WTC11 (cell line): Measurements from ENCODE around the gene PRR18. TPM values are rescaled to one million over a fixed set of nuclear protein-coding genes. Genes with fewer than 3 reads are reported as not detected.

Source experiments
- ATAC-seq: fragments of 200-7000 bp; cut with Tn5 transposase; 2 replicates; pipeline ENCODE4 v1.10.0; 2021; ENCODE audit warnings: mild to moderate bottlenecking, moderate library complexity
- CTCF ChIA-PET: fragments of 300-600 bp; sonication (Branson Sonifier 250); formaldehyde crosslinking; loops from one replicate; lab custom pipeline; 2021; ENCODE audit warnings: antibody characterized with exemption; lab: Charles Lee
- POLR2A ChIA-PET: fragments of 350-600 bp; sonication (Branson Sonifier 250); formaldehyde crosslinking; loops from one replicate; lab custom pipeline; 2021; ENCODE audit warnings: antibody characterized with exemption; lab: Charles Lee
- DNase-seq: peaks from one replicate; pipeline ENCODE4 v3.0.0; 2021; ENCODE audit warnings: low spot score
- H3K27ac Mint-ChIP-seq: 2 replicates; pipeline ENCODE4 v1.8.0; 2021; ENCODE audit warnings: mixed read lengths
- H3K27me3 Mint-ChIP-seq: 2 replicates; pipeline ENCODE4 v1.8.0; 2021; ENCODE audit warnings: low read depth, mild to moderate bottlenecking, moderate library complexity, mixed read lengths
- H3K36me3 Mint-ChIP-seq: 2 replicates; pipeline ENCODE4 v1.8.0; 2021; ENCODE audit warnings: mixed read lengths
- H3K4me1 Mint-ChIP-seq: 2 replicates; pipeline ENCODE4 v1.8.0; 2022; ENCODE audit warnings: mixed read lengths
- H3K4me3 Mint-ChIP-seq: 2 replicates; pipeline ENCODE4 v1.8.0; 2021; ENCODE audit warnings: mild to moderate bottlenecking, moderate library complexity, mixed read lengths
- H3K9me3 Mint-ChIP-seq: 2 replicates; pipeline ENCODE4 v1.8.0; 2021; ENCODE audit warnings: mixed read lengths
- ATF2 ChIP-seq: sonication (generic); formaldehyde crosslinking; IDR thresholded peaks from 2 replicates; pipeline ENCODE4 v1.8.1; 2022; ENCODE audit warnings: low read depth, missing genetic modification reagents, borderline replicate concordance
- ATF3 ChIP-seq: sonication (generic); formaldehyde crosslinking; conservative IDR thresholded peaks from 2 replicates; pipeline ENCODE4 v1.8.1; 2022; ENCODE audit warnings: mild to moderate bottlenecking, missing genetic modification reagents
- CDX4 ChIP-seq: fragments of 250-450 bp; sonication (Bioruptor Pico); IDR thresholded peaks from 2 replicates; pipeline ENCODE4 v1.9.0; 2021; ENCODE audit warnings: moderate library complexity, mild to moderate bottlenecking, inconsistent platforms, borderline replicate concordance
- CREB1 ChIP-seq: sonication (generic); formaldehyde crosslinking; IDR thresholded peaks from 2 replicates; pipeline ENCODE4 v1.8.0; 2023; ENCODE audit warnings: mild to moderate bottlenecking, missing genetic modification reagents
- CTCF ChIP-seq: fragments of 200-600 bp; IDR thresholded peaks from 2 replicates; pipeline ENCODE4 v1.8.0; 2022; ENCODE audit warnings: antibody characterized with exemption
- E2F4 ChIP-seq: sonication (generic); formaldehyde crosslinking; IDR thresholded peaks from 2 replicates; pipeline ENCODE4 v1.8.1; 2022; ENCODE audit warnings: low read depth, mild to moderate bottlenecking, moderate library complexity, missing genetic modification reagents, borderline replicate concordance
- HMGXB4 ChIP-seq: sonication (generic); formaldehyde crosslinking; IDR thresholded peaks from 2 replicates; pipeline ENCODE4 v1.8.1; 2023; ENCODE audit warnings: mild to moderate bottlenecking, moderate library complexity, missing genetic modification reagents
- MLX ChIP-seq: sonication (generic); formaldehyde crosslinking; IDR thresholded peaks from 2 replicates; pipeline ENCODE4 v1.8.1; 2023; ENCODE audit warnings: mild to moderate bottlenecking, missing genetic modification reagents, moderate library complexity
- NR2C2 ChIP-seq: sonication (generic); formaldehyde crosslinking; IDR thresholded peaks from 2 replicates; pipeline ENCODE4 v1.8.0; 2022; ENCODE audit warnings: mild to moderate bottlenecking, missing genetic modification reagents
- PREB ChIP-seq: sonication (generic); formaldehyde crosslinking; IDR thresholded peaks from 2 replicates; pipeline ENCODE4 v1.8.1; 2022; ENCODE audit warnings: mild to moderate bottlenecking, missing genetic modification reagents, moderate library complexity, borderline replicate concordance
- SP1 ChIP-seq: sonication (generic); formaldehyde crosslinking; conservative IDR thresholded peaks from 2 replicates; pipeline ENCODE4 v1.8.1; 2022; ENCODE audit warnings: missing genetic modification reagents
- STAT6 ChIP-seq: sonication (generic); formaldehyde crosslinking; conservative IDR thresholded peaks from 2 replicates; pipeline ENCODE4 v1.8.1; 2023; ENCODE audit warnings: mild to moderate bottlenecking, low read depth, missing genetic modification reagents, moderate library complexity
- USF1 ChIP-seq: sonication (generic); formaldehyde crosslinking; IDR thresholded peaks from 2 replicates; pipeline ENCODE4 v1.8.0; 2022; ENCODE audit warnings: mild to moderate bottlenecking, missing genetic modification reagents
- ZNF121 ChIP-seq: sonication (generic); formaldehyde crosslinking; IDR thresholded peaks from 2 replicates; pipeline ENCODE4 v1.8.0; 2023; ENCODE audit warnings: missing genetic modification reagents
- ZNF263 ChIP-seq: sonication (generic); formaldehyde crosslinking; IDR thresholded peaks from 2 replicates; pipeline ENCODE4 v1.8.1; 2022; ENCODE audit warnings: low read depth, mild to moderate bottlenecking, moderate library complexity, missing genetic modification reagents
- ZNF423 ChIP-seq: fragments of 250-450 bp; sonication (Bioruptor Pico); IDR thresholded peaks from 2 replicates; pipeline ENCODE4 v2.1.2; 2022; ENCODE audit warnings: mild to moderate bottlenecking, moderate library complexity
- ZSCAN18 ChIP-seq: fragments of 250-450 bp; sonication (Bioruptor Pico); IDR thresholded peaks from 2 replicates; pipeline ENCODE4 v2.1.2; 2022; ENCODE audit warnings: mild to moderate bottlenecking, moderate library complexity
- total RNA-seq: library from RNA; stranded (reverse); gene quantifications from 3 replicates; pipeline ENCODE4 v1.2.3, GENCODE V29; 2021

The PRR18 gene
- total RNA-seq, 1 experiment from 2014 or later: 0.52 TPM

- Mint-ChIP-seq H3K36me3 (no peaks in the 10 kb centered on the region), H3K27ac (no peak overlapping the region), H3K9me3 (peaks cover 3% of the 10 kb centered on the region; the same call in 1 of the 2 replicates), H3K27me3 (peaks cover 73% of the 10 kb centered on the region), H3K4me3 (no peak overlapping the region), H3K4me1 (peaks cover 24% of the 10 kb centered on the region)
- ChIA-PET POLR2A (interaction anchor here (0.6 kb wide), 1 partner anchor 520 kb away, joined by 3 read pairs; no protein-coding TSS in a partner anchor), CTCF (interaction anchor here (1.0 kb wide), 2 partner anchors 114 to 133 kb away, joined by 3 read pairs; no protein-coding TSS in a partner anchor)
- DNase-seq (no peak), ATAC-seq (no peak)
- no peak for TF ChIP-seq ATF2
Observed at GRCh38 chr6:166267526-166267925, 40.7 kb downstream of the PRR18 start.

- CTCF ChIA-PET: no interaction called here
- POLR2A ChIA-PET: no interaction called here
- DNase-seq (no peak), ATAC-seq (no peak)
- peaks cover 3% of the 10 kb centered on the region; the same call in 1 of the 2 replicates for H3K9me3 Mint-ChIP-seq
- peaks cover 24% of the 10 kb centered on the region for H3K4me1 Mint-ChIP-seq
- H3K27ac Mint-ChIP-seq: no peak overlapping the region
- H3K36me3 Mint-ChIP-seq: no peaks in the 10 kb centered on the region
- TF ChIP-seq PREB (CRISPR knock-in tag) (no peak), NR2C2 (CRISPR knock-in tag) (no peak), SP1 (CRISPR knock-in tag) (no peak), CREB1 (CRISPR knock-in tag) (no peak), STAT6 (CRISPR knock-in tag) (no peak), ATF3 (no peak), ZNF121 (CRISPR knock-in tag) (no peak), CTCF (no peak), ZNF423 (no peak), E2F4 (CRISPR knock-in tag) (no peak), ZSCAN18 (CRISPR knock-in tag) (no peak), CDX4 (no peak), ZNF263 (no peak), USF1 (CRISPR knock-in tag) (no peak), HMGXB4 (CRISPR knock-in tag) (no peak), MLX (no peak)
- peaks cover 72% of the 10 kb centered on the region for H3K27me3 Mint-ChIP-seq
- H3K4me3 Mint-ChIP-seq: no peak overlapping the region
Observed at GRCh38 chr6:166266336-166266735, 41.9 kb downstream of the PRR18 start.
